HG02943 (cell line): Measurements from ENCODE around the gene LMAN1.

Experiments used
- ATAC-seq: cut with Tn5 transposase; IDR thresholded peaks from one replicate; pipeline ENCODE4 v1.9.1; 2021; ENCODE audit warnings: mild to moderate bottlenecking, low read depth, moderate library complexity; ENCODE audit not compliant: unreplicated experiment

LMAN1 gene

DNA sequence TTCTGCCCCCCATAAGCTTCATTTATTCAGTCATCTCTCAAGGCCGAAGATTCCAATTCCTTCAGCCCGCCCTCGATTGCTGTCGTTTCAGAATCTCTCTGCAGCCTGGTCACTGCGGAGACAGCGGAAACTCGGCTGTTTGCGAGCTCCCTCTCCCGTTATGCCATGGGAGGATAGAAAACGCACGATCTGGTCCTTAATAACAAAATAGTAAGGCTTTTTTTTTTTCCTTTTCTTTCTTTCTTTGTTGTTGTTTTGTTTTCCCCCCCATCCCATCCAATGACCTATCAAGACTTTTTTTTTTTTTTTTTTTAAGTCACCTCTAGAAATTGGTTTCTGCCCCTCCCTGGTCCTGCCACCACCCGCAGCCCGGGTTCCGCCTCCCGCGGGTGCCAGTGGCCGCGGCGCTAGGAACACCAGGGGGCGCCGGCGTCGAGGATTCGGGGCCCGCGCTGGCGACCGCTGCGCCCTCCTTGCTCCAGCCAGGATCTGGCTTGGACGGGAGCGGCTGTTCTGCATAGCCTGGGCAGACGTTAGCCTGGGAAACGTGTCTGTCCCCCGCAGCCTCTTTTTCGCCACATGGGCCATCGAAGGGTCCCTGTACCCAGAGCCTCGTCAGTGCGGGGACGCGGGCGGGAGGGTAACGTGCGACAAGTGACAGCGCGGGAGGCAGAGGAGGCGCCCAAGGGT lies 50.7 kb downstream of the LMAN1 start:
- ATAC-seq: no peak

DNA sequence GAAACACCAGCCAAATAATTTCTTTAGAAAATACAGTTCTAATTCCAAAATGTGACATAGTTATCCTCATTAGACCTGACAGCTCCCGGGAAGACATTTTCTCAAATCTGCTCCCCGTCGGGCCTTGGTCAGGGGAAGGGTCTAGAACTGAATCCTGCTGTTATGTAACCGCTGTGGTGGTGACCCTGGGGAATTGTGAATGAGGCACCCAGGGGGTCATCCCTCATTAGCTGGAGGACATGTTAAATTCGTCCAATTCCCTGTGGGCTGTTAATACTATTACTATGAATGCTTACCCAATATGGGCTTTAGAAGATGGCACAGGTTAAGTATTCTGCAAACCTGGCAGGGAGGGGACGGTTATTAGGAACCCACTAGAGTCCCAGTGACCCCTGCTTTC lies 52.4 kb downstream of the LMAN1 start:
- ATAC-seq: no peak

DNA sequence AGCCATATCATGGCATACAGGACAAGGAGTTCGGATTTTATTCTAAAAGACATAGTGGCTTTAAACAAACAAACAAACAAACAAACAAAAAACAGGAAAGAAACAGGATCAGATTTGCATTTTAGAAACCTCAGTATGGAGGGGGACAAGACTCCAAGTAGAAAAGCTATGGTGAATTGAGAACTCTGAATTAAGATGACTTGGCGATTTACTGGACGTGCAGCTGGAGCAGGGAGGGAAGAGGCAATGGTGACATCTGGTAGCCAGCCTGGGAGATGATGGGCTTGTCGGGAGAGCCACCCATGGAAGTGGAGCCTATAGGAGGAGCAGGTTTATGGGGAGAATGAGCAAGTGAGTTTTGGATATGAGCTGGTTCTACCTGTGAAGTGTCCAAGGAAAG lies 53.8 kb downstream of the LMAN1 start:
- no peak for ATAC-seq

DNA sequence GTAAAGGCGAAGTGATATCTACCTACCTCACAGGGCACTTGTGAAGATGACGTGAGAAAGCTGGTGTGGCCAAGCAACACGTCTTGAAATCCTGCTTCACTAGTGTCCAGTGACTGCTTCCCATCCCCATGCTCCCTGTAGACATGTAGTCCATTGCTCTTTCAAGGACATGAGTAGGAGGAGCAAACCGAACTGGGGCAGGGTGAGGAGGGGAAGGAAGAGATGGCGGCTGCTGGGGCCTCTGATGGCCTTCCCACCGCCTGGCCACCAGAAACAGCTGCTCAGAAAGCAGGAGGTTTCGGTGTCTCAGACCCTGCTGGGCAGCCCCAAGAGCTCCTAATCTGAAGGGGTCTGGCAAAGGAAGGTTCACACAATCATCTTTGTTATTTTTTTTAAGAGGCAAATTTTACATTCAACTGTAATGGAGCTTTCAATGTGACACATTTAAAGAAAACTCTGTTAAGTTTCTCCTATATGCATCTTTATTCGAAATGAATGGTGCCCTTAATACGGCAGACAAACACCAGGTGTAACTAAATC lies 55.3 kb downstream of the LMAN1 start:
- ATAC-seq: no peak

DNA sequence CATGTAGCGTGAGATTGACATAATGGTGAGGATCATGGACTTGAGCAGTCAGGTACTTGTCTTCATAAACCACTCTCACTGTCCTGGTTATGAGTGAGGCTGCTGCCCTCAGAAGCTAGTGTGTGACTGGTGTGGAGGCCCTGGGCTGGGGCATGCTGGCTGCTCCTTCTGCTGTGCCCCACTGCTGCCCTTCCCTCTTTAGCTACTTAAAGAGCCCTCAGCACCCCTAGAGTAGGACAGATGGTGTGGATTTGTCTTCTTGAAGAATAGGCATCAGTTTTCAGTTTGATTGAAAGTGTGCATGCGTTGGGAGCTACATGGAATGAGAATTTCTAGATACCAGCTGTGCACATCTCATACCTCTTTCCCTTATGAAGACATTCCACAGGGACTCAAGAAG lies 56.1 kb downstream of the LMAN1 start:
- no peak for ATAC-seq

DNA sequence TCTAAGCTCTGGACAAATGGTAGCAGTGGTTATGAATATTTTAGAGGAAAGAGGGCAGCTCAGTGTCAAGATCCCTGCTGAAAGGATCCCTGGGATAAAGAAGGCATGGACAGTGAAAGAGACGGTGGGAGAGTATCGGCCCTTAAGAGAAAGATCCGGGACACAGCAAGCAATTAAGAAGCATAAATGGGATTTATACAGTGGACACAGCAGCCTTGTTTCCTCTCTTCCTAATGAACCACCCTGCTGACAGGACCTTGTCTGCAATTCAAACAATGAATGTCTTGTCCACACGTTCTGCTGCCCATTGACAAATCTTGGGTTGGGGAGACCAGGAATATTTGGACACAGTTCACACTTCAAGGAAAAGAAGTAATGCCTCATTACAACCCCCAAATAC lies 57.1 kb downstream of the LMAN1 start:
- no peak for ATAC-seq

DNA sequence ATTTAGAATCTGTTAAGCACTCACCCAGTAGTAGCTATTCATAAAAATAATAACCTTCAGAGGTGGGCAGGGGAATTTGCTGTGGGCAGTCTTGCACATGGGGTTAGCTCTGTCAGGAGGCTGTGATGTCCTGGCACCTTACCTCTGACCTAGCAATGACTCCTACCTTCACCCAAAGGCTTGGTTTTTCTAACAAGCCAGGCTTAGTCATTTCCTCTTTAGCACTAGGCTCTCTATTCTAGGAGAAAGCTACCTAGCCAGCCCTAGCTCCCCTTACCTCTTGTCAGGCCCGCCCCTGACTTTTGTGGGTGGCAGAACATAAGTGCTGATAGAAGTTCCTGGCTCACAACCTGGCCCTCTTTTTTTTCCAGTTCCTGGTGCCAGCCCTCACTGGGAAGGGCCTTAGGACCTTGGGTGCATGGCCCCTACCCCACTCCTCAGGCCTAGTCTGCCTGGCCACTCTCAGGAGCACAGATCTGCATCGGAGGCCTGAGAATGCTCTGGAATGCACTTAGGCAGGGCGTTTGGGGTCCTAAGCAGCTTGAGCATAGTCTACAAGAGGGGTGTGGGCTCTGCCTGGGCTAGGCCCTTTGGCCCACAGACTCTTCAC lies 58.3 kb downstream of the LMAN1 start:
- no peak for ATAC-seq

DNA sequence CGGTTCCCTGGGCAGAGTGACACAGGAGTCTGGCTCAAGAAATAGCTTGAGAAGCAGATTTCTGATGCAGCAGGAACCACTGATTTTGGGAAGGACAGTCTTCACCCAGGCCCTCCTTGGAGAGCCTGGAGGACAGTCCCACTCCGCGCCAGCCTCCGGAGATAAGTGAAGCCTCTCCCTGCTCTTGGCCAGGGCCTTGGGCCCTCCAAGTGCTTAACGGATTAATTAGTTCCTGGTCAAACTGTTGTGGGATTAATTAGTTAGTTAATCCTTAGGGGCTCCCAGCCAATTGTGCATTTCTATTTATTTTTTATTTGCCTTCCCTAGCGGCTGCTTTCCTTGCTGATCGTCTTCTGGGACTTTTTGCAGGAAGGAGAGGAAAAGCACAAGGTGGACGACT lies 60.2 kb downstream of the LMAN1 start:
- no peak for ATAC-seq

DNA sequence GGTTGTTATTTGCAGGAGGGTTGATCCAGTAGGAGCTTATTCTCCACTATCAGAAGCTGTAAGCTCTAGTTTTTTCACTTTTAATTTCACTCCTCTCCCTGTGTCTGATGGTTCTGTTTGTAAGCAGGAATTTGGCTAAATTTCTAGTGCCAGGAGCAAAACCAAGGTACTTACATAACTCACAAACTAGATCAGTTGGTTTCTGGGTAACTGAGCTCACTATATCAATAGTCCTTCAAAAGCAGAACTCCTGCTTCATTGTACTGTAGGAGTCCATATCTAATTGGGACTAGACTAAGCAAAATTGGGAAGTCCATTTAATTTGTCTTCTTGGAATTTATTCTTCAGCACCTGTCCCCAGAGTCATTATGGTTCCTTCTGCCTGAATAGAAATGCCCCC lies 65.7 kb downstream of the LMAN1 start:
- ATAC-seq: no peak

DNA sequence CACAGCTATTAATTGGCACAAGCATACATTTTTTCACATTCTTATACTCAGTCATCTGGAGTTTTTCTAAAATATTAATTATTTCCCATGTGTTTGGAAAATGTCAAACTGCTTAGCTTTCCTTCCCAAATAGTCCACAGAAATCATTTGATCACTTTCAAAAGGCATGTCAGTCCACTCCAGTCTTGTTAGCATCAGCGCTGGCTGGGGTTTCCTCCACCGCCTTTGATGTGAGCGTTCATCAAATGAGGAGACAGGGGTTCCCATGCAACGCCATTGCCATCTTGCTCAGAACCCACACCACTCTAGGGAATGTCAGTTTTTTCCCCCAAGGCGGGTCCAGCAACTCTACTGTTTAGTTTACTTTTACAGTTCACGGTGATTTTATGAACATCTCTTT lies 72.7 kb downstream of the LMAN1 start:
- no peak for ATAC-seq

DNA sequence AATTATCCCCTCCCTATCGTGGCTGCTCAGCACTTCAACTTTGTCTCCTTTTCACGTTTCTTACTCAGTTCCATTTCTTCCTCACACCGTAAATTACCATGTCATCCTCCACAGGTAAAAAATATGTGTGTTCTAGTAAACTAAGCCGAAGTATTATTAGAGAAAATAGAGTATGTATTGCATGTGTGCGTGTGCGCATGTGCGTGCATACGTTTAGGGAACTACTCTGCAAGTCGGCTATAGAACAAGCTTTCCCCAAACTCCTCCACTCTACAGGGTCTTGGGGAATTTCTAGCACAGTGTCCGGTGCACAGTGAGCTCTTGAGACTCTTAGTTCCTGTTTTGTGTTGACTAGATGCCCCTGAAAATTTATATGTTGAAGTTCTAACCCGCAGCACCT lies 76.7 kb downstream of the LMAN1 start:
- no peak for ATAC-seq

DNA sequence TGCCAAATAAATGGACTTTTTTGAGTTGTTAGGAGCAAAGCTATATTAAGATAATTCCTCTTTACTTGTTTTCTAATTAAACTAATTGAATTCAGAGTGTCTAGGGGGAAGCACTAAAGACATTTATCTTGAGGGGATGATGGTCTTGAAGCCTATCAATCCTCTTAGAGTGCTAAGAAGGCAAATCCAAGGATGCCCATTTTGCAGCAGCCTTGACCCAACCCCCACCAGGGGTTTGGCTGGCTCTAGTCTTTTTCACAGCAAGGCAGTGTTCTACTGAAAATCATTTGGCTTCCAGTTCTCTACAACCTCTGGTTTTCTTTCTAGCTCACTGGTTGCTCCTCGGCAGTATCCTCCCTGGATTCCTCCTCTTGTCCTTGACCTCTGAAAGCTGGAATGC lies 79.3 kb downstream of the LMAN1 start:
- no peak for ATAC-seq

DNA sequence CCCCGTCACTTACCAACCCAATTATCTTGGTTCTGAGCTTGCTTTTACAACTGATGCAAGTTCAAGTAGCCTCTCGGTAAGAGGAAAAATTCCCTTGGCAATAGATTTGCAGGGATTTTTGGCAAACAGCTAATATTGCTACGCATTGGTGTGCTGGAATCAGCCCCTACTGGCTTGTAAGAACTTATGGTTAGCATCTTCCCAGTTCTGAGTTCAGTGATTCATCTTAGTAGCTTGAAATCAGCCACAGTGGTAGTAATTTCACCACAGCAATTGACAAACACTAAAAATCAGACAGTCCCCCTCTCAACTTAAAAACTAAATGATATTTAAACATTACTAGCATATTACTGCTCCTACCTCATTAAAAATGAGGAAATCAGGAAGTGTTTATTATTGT lies 79.9 kb downstream of the LMAN1 start:
- no peak for ATAC-seq

DNA sequence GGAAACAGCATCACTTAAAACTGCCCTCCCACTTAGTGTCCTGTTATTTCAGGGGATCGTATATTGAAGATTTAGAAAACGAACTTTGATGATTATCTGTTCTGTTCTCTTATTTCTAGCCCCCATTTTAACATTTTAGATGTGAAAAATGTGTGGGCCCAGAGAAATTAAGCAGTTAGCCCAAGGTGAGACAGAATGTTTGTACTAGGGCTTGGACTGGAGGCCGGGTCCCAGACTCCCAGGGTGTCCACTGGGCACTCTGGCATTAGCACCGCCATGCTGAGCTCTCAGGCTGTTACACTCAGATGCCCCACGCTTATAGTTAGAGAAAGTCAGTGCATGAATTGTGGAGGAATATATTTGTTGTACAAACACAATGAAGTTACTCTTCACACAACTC lies 80.3 kb downstream of the LMAN1 start:
- no peak for ATAC-seq
